ENCODE measurements around the gene ZNF385D.

ZNF385D gene

DNA sequence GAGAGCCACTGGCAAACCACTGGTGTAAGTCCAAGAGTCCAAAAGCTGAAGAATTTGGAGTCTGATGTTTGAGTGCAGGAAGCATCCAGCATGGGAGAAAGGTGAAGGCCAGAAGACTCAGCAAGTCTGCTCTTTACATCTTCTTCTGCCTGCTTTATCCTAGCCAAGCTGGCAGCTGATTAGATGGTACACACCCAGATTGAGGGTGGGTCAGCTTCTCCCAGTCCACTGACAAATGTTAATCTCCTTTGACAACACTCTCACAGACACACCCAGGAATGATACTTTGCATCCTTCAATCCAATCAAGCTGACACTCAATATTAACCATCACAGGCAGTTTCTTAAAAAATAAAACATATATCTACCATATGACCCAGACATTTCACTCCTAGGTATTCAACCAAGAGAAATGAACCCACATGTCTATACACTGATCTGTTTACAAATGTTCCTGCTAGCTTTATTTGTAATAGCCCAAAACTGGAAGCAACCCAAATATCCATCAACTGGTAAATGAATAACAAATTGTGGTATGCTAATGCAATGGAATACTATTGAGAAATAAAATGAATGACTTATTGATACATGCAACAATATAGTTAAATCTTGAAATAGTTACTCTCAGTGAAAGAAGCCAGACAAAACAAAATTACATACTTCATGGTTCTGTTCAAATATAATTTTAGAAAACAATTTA, 373.8 kb downstream of the ZNF385D start:
- DNase-seq (ENCODE audit: low read depth): no peak

DNA sequence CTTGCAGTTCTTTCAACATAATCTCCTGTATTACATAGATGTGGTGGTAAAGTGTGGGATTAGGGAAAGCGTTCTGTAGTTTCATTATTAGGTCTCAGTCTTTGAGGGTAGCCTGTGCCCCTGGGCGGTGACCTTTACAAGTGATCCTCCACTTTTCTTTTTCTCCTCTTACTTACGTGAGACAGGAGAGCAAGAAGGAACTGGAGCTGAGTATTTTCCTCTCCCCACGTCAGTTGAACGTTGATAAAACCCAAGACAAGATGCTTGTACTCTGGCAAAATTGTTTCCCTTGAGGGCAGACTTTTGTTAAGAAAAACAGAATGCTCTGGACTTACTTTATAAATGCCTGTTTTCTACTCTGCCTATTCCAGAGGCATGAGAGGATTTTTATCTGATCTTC, 378.7 kb downstream of the ZNF385D start:
- no peak for DNase-seq (ENCODE audit: low read depth)

Measured in stimulated activated CD8-positive, alpha-beta memory T cell treated with anti-CD3 and anti-CD28 coated beads, Interleukin-4, amount 100 ng/mL, for 24 hours (primary cell).